IMR-90 (cell line): ENCODE results near the gene UBE2S. TPM values are rescaled to one million over a fixed set of nuclear protein-coding genes. Genes with fewer than 3 reads are reported as not detected.

Experiments used
- ATAC-seq: fragments of 200-7000 bp; cut with Tn5 transposase; 2 replicates; pipeline ENCODE4 v1.9.1; 2020; ENCODE audit warnings: low read depth, mild to moderate bottlenecking, moderate library complexity
- BruUV-seq: library from RNA; stranded (reverse); fragments of 400-500 nt; replicated peaks from 2 replicates; lab custom pipeline; 2021; lab: Mats Ljungman, UMichigan
- CTCF ChIA-PET: fragments of 300-600 bp; formaldehyde crosslinking; extraction: SDS; loops from one replicate; lab custom pipeline; 2021; ENCODE audit warnings: antibody characterized with exemption; lab: Yijun Ruan, JAX
- POLR2A ChIA-PET: fragments of 300-600 bp; sonication (Branson Sonifier 250); formaldehyde crosslinking; loops from one replicate; lab custom pipeline; 2022; ENCODE audit warnings: antibody characterized with exemption; ENCODE audit not compliant: unreplicated experiment; lab: Charles Lee
- DNase-seq: peaks from one replicate; pipeline ENCODE4 v3.0.0; 2013
- H2AFZ ChIP-seq: replicated peaks from 2 replicates; pipeline ENCODE3; 2013; ENCODE audit warnings: low read length, mild to moderate bottlenecking; ENCODE audit not compliant: poor library complexity
- H2AK5ac ChIP-seq: 2 replicates; pipeline ENCODE4 v1.6.1; 2013; ENCODE audit warnings: low read depth, low read length, inconsistent platforms
- H2AK9ac ChIP-seq: replicated peaks from 2 replicates; pipeline ENCODE3; 2013; ENCODE audit warnings: mild to moderate bottlenecking, low read depth, low read length, moderate library complexity; ENCODE audit not compliant: poor library complexity
- H2BK120ac ChIP-seq: 2 replicates; pipeline ENCODE4 v1.6.1; 2013; ENCODE audit warnings: low read depth, low read length, inconsistent platforms
- H2BK15ac ChIP-seq: 3 replicates; pipeline ENCODE4 v1.6.1; 2013; ENCODE audit warnings: low read depth, low read length, inconsistent platforms
- H2BK20ac ChIP-seq: 2 replicates; pipeline ENCODE4 v1.6.1; 2013; ENCODE audit warnings: low read depth, mild to moderate bottlenecking, inconsistent platforms, low read length, moderate library complexity
- H2BK5ac ChIP-seq: 2 replicates; pipeline ENCODE4 v1.6.1; 2013; ENCODE audit warnings: mild to moderate bottlenecking, low read depth, low read length, inconsistent platforms; ENCODE audit not compliant: poor library complexity, severe bottlenecking
- H3K14ac ChIP-seq: replicated peaks from 2 replicates; pipeline ENCODE4 v1.6.1; 2013; ENCODE audit warnings: low read depth, low read length, inconsistent platforms
- H3K18ac ChIP-seq: 2 replicates; pipeline ENCODE4 v1.6.1; 2013; ENCODE audit warnings: low read depth, low read length, control low read depth
- H3K23ac ChIP-seq: 2 replicates; pipeline ENCODE4 v1.6.1; 2013; ENCODE audit warnings: low read depth, low read length, inconsistent platforms
- H3K27ac ChIP-seq: 2 replicates; pipeline ENCODE4 v1.5.1; 2013; ENCODE audit warnings: mild to moderate bottlenecking, control low read depth, low read length; ENCODE audit not compliant: insufficient read depth
- H3K27me3 ChIP-seq: 2 replicates; pipeline ENCODE4 v1.6.1; 2013; ENCODE audit warnings: low read length; ENCODE audit not compliant: control insufficient read depth, insufficient read depth
- H3K36me3 ChIP-seq: 2 replicates; pipeline ENCODE4 v1.6.1; 2013; ENCODE audit warnings: low read length, mixed read lengths; ENCODE audit not compliant: control insufficient read depth, insufficient read depth
- H3K4ac ChIP-seq: 2 replicates; pipeline ENCODE4 v1.6.1; 2013; ENCODE audit warnings: low read depth, low read length, inconsistent platforms
- H3K4me1 ChIP-seq: 2 replicates; pipeline ENCODE4 v1.6.1; 2013; ENCODE audit warnings: low read length, mixed read lengths; ENCODE audit not compliant: control insufficient read depth, insufficient read depth
- H3K4me2 ChIP-seq: 2 replicates; pipeline ENCODE4 v1.6.1; 2013; ENCODE audit warnings: low read depth, mild to moderate bottlenecking, control low read depth, low read length, moderate library complexity
- H3K4me3 ChIP-seq: 2 replicates; pipeline ENCODE4 v1.5.1; 2013; ENCODE audit warnings: low read depth, mild to moderate bottlenecking, control low read depth, low read length, moderate library complexity; ENCODE audit not compliant: insufficient read depth
- H3K56ac ChIP-seq: 2 replicates; pipeline ENCODE4 v1.6.1; 2013; ENCODE audit warnings: low read length, inconsistent platforms; ENCODE audit not compliant: insufficient read depth; ENCODE audit errors: extremely low read depth
- H3K79me1 ChIP-seq, 2 experiments: 2 replicates each; pipeline ENCODE4 v1.6.1; 2013; ENCODE audit warnings: low read length in 2 of 2, inconsistent platforms in 1 of 2, low read depth in 1 of 2
- H3K9ac ChIP-seq: 2 replicates; pipeline ENCODE4 v1.6.1; 2013; ENCODE audit warnings: low read depth, low read length, control low read depth
- H3K9me1 ChIP-seq: 2 replicates; pipeline ENCODE4 v1.6.1; 2013; ENCODE audit warnings: low read length, inconsistent platforms; ENCODE audit not compliant: insufficient read depth
- H3K9me3 ChIP-seq: 2 replicates; pipeline ENCODE4 v1.6.1; 2013; ENCODE audit warnings: low read length; ENCODE audit not compliant: control insufficient read depth, insufficient read depth
- H4K20me1 ChIP-seq: 2 replicates; pipeline ENCODE4 v1.6.1; 2013; ENCODE audit warnings: low read length, inconsistent platforms; ENCODE audit not compliant: insufficient read depth
- H4K5ac ChIP-seq: 2 replicates; pipeline ENCODE4 v1.6.1; 2013; ENCODE audit warnings: mild to moderate bottlenecking, low read depth, low read length, control low read depth
- H4K8ac ChIP-seq, 2 experiments: 2 replicates each; pipeline ENCODE4 v1.6.1; 2013; ENCODE audit warnings: low read depth in 2 of 2, low read length in 2 of 2, control low read depth in 1 of 2, inconsistent platforms in 1 of 2
- H4K91ac ChIP-seq: 2 replicates; pipeline ENCODE4 v1.6.1; 2013; ENCODE audit warnings: low read depth, low read length, inconsistent platforms; ENCODE audit not compliant: insufficient read depth
- CHD1 ChIP-seq: IDR thresholded peaks from 2 replicates; pipeline ENCODE4 v1.6.1; 2012; ENCODE audit warnings: low read depth, low read length, improper control_type of control experiment
- MAFK ChIP-seq: IDR thresholded peaks from 2 replicates; pipeline ENCODE4 v1.6.1; 2012; ENCODE audit warnings: low read depth, low read length, improper control_type of control experiment
- MAZ ChIP-seq: IDR thresholded peaks from 2 replicates; pipeline ENCODE4 v1.6.1; 2012; ENCODE audit warnings: low read depth, mild to moderate bottlenecking, low read length, improper control_type of control experiment, moderate library complexity, borderline replicate concordance
- MXI1 ChIP-seq: IDR thresholded peaks from 2 replicates; pipeline ENCODE4 v1.6.1; 2012; ENCODE audit warnings: low read depth, mild to moderate bottlenecking, low read length, moderate library complexity, borderline replicate concordance
- NFE2L2 ChIP-seq: fragments of 150-350 bp; IDR thresholded peaks from 2 replicates; pipeline ENCODE4 v1.6.1; 2016; ENCODE audit warnings: low read depth, mild to moderate bottlenecking, low read length
- POLR2A ChIP-seq: IDR thresholded peaks from 2 replicates; pipeline ENCODE4 v1.6.1; 2012; ENCODE audit warnings: mild to moderate bottlenecking, low read depth, low read length
- RAD21 ChIP-seq: IDR thresholded peaks from 2 replicates; pipeline ENCODE4 v1.6.1; 2012; ENCODE audit warnings: low read length, improper control_type of control experiment
- WGBS, 2 experiments: methylation state at CpG; one replicate each; pipeline versions ENCODE4 v1.1.5 to v1.1.7; 2013; ENCODE audit warnings: missing lambda C conversion rate in 2 of 2; ENCODE audit not compliant: insufficient read length in 1 of 2; ENCODE audit errors: extremely low coverage in 2 of 2; 5-methylcytosine and 5-hydroxymethylcytosine counted together
- dilution Hi-C: fragments of 300-500 bp; cut with HindIII; formaldehyde crosslinking; loops from one replicate; pipeline ENCODE4 v1.14.3; 2018; ENCODE audit warnings: low sequenced_read_pairs; ENCODE audit not compliant: unreplicated experiment
- in situ Hi-C: fragments of 300-500 bp; cut with MboI; formaldehyde crosslinking; loops from 3 replicates; pipeline ENCODE4 v1.14.3; 2019; ENCODE audit warnings: low sequenced_read_pairs, inconsistent platforms, mixed read lengths
- intact Hi-C: fragments of 100-400 bp; cut with micrococcal nuclease; formaldehyde crosslinking; loops from 2 replicates; pipeline ENCODE4 v1.10.0; 2022
- polyA plus RNA-seq, 3 experiments: library from polyadenylated mRNA; depleted of rRNA; stranded (reverse); fragments of >200 nt; gene quantifications; 2 replicates each; pipeline ENCODE4 v1.2.3, GENCODE V29; 2012; ENCODE audit warnings: low replicate concordance in 1 of 3
- total RNA-seq: library from RNA; depleted of rRNA; stranded (reverse); fragments of >200 nt; gene quantifications from 2 replicates; pipeline ENCODE4 v1.2.3, GENCODE V29; 2012
- TF ChIP-seq, protein P1 (sequence below): fragments of 150-350 bp; IDR thresholded peaks from 2 replicates; pipeline ENCODE4 v1.6.1; 2017; ENCODE audit warnings: mild to moderate bottlenecking, antibody characterized with exemption, low read length, low read depth

UBE2S gene
- total and polyA plus RNA-seq, 2 of the 4 experiments (the other 2 are of a cell fraction): 69.5 to 104 TPM

DNA sequence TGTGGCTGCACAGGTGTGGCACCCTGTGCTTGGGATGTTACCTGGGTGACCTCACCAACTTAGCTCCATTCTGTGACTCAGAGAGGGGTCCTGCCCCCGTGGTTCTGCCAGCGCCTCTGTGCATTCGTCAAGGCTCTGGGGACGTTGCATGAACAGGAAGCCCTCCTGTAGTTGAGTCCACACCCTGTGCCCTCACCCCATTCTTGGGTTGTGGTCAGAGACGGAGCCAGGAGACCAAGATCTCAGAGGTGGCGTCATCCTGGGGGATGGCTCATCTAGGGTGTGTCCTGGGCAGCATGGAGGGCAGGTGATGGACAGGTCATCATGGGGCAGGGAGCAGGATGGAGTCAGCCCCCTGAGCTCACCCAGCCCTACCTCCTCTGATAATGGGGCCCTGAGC is 55.5 kb downstream of the UBE2S start:
- Histone ChIP-seq H3K36me3 (peaks cover 3% of the 10 kb centered on the region; the same call in 1 of the 2 replicates), H3K4me1 (peaks cover 5% of the 10 kb centered on the region; the same call in 1 of the 2 replicates), H4K20me1 (peaks cover 7% of the 10 kb centered on the region; the same call in 1 of the 2 replicates), H3K18ac (no peak overlapping the region), H2AK9ac (peak overlapping the region; percentile 55), H2AFZ (no peak overlapping the region), H2AK5ac (no peak overlapping the region), H3K4ac (no peak overlapping the region), H2BK15ac (no peak overlapping the region), H3K23ac (no peak overlapping the region), H3K9me1 (no peaks in the 10 kb centered on the region), H3K4me3 (no peak overlapping the region), H4K91ac (no peak overlapping the region), H2BK120ac (no peak overlapping the region), H2BK20ac (no peak overlapping the region), H4K8ac (no peak overlapping the region), H3K79me1 (no peaks in the 10 kb centered on the region), H4K5ac (no peak overlapping the region), H3K4me2 (no peak overlapping the region), H3K9ac (no peak overlapping the region), H2BK5ac (no peak overlapping the region), H3K27me3 (peaks cover 39% of the 10 kb centered on the region), H3K14ac (no peak overlapping the region), H3K9me3 (no peaks in the 10 kb centered on the region), H3K56ac (no peak overlapping the region), H3K27ac (no peak overlapping the region)
- ChIA-PET POLR2A (no interaction called here), CTCF (no interaction called here)
- intact Hi-C loops: no loop called here
- dilution Hi-C loops: no loop called here
- WGBS, 2 experiments: no CpG with 5 or more reads among the region's 6 CpGs
- in situ Hi-C loops: no loop called here
- DNase-seq (no peak), ATAC-seq (no peak)
- no peak for TF ChIP-seq POLR2A
- TF ChIP-seq, protein P1, sequence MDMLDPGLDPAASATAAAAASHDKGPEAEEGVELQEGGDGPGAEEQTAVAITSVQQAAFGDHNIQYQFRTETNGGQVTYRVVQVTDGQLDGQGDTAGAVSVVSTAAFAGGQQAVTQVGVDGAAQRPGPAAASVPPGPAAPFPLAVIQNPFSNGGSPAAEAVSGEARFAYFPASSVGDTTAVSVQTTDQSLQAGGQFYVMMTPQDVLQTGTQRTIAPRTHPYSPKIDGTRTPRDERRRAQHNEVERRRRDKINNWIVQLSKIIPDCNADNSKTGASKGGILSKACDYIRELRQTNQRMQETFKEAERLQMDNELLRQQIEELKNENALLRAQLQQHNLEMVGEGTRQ: no peak
- TF ChIP-seq MXI1: no peak
- TF ChIP-seq MAZ: no peak
- no peak for TF ChIP-seq MAFK
- no peak for TF ChIP-seq NFE2L2
- no peak for TF ChIP-seq RAD21
- no peak for TF ChIP-seq CHD1
- no TSS peak for BruUV-seq
